HG03103 (cell line): ENCODE data around the gene STPG4.
"Not testable (repeated sequence)": the region's sequence is repeated elsewhere in the genome, so short reads cannot be mapped to it uniquely, and the experiment has no call there.

ENCODE experiments used
- ATAC-seq: cut with Tn5 transposase; IDR thresholded peaks from one replicate; pipeline ENCODE4 v1.9.1; 2021; ENCODE audit warnings: low read depth; ENCODE audit not compliant: unreplicated experiment

Gene STPG4

GRCh38 chr2:47155091-47155876 is at the start of gene STPG4:
Gene STPG4 (minus strand): TSS chr2:47155308. CDS start chr2:47155251, 57 bp downstream.
- ATAC-seq: peak; percentile 56

- ATAC-seq: no peak
Measured at GRCh38 chr2:47204691-47205090, 49.6 kb upstream of the STPG4 start.

GRCh38 chr2:47203995-47204394 is 48.9 kb upstream of the STPG4 start:
- no peak for ATAC-seq

- no peak for ATAC-seq
Measured at GRCh38 chr2:47201224-47201623, 46.1 kb upstream of the STPG4 start.

GRCh38 chr2:47198985-47199451 is 43.9 kb upstream of the STPG4 start:
- ATAC-seq: no peak

- ATAC-seq: no peak
Measured at GRCh38 chr2:47196499-47196898, 41.4 kb upstream of the STPG4 start.

GRCh38 chr2:47196046-47196445 is 40.9 kb upstream of the STPG4 start:
- no peak for ATAC-seq

GRCh38 chr2:47195148-47195547 is 40.0 kb upstream of the STPG4 start:
- no peak for ATAC-seq

- no peak for ATAC-seq
Measured at GRCh38 chr2:47194410-47194809, 39.3 kb upstream of the STPG4 start.

- ATAC-seq: no peak
Measured at GRCh38 chr2:47193607-47194006, 38.5 kb upstream of the STPG4 start.

- no peak for ATAC-seq
Measured at GRCh38 chr2:47190188-47190881, 35.2 kb upstream of the STPG4 start.

- no peak for ATAC-seq
Measured at GRCh38 chr2:47189635-47190034, 34.5 kb upstream of the STPG4 start.

GRCh38 chr2:47187069-47187468 is 32.0 kb upstream of the STPG4 start:
- no peak for ATAC-seq

GRCh38 chr2:47186351-47186750 is 31.2 kb upstream of the STPG4 start:
- ATAC-seq: no peak

- not testable (repeated sequence) for ATAC-seq
Measured at GRCh38 chr2:47185098-47185497, 30.0 kb upstream of the STPG4 start.

- ATAC-seq: no peak
Measured at GRCh38 chr2:47181176-47181575, 26.1 kb upstream of the STPG4 start.

GRCh38 chr2:47180531-47180930 is 25.4 kb upstream of the STPG4 start:
- ATAC-seq: no peak

- ATAC-seq: no peak
Measured at GRCh38 chr2:47179388-47179787, 24.3 kb upstream of the STPG4 start.

- ATAC-seq: no peak
Measured at GRCh38 chr2:47178341-47178740, 23.2 kb upstream of the STPG4 start.

- no peak for ATAC-seq
Measured at GRCh38 chr2:47177043-47177565, 22.0 kb upstream of the STPG4 start.

- ATAC-seq: no peak
Measured at GRCh38 chr2:47174733-47175361, 19.7 kb upstream of the STPG4 start.
